Right lobe of liver (tissue), 6 donors: ENCODE data around the gene NEMP2. TPM values are rescaled to one million over a fixed set of nuclear protein-coding genes. Genes with fewer than 3 reads are reported as not detected.

Experiments used
- ATAC-seq, 4 donors: fragments of 200-7000 bp; cut with Tn5 transposase; one replicate each; pipeline ENCODE4 v1.9.1; 2020; ENCODE audit warnings: mild to moderate bottlenecking in 4 of 4, moderate library complexity in 4 of 4
- DNase-seq, 3 donors: peaks; one replicate each; pipeline ENCODE4 v3.0.0-alpha.2; 2020
- H3K27ac ChIP-seq, 3 donors: fragments of 200-600 bp; one replicate each; pipeline ENCODE4 v1.8.0; 2022
- H3K27me3 ChIP-seq, 2 donors: fragments of 200-600 bp; one replicate each; pipeline ENCODE4 v1.8.0; 2022
- H3K36me3 ChIP-seq, 4 donors: fragments of 200-600 bp; sonication (generic) in 1 of 4; one replicate each; pipeline versions ENCODE4 v1.5.1 to v1.8.0; 2017 to 2022; ENCODE audit warnings: control low read depth in 1 of 4
- H3K4me1 ChIP-seq, 4 donors: fragments of 200-600 bp; sonication (generic) in 1 of 4; one replicate each; pipeline versions ENCODE4 v1.5.1 to v1.8.0; 2017 to 2022; ENCODE audit warnings: control low read depth in 1 of 4
- H3K4me3 ChIP-seq, 3 donors: fragments of 200-600 bp; one replicate each; pipeline ENCODE4 v1.8.0; 2022
- H3K9me3 ChIP-seq, 4 donors: fragments of 200-600 bp; sonication (generic) in 1 of 4; one replicate each; pipeline versions ENCODE4 v1.5.1 to v1.8.0; 2017 to 2022; ENCODE audit warnings: control low read depth in 1 of 4
- CTCF ChIP-seq, 4 donors: fragments of 200-600 bp in 3 of 4; fragments of 450-650 bp in 1 of 4; IDR thresholded peaks; one replicate each; pipeline versions ENCODE4 v1.5.1 to v1.8.0; 2016 to 2022; ENCODE audit warnings: antibody characterized with exemption in 4 of 4, mild to moderate bottlenecking in 2 of 4
- POLR2A ChIP-seq: fragments of 450-650 bp; IDR thresholded peaks from one replicate; pipeline ENCODE4 v1.6.1; 2017; ENCODE audit warnings: antibody characterized with exemption, mild to moderate bottlenecking
- WGBS: methylation state at CpG from one replicate; pipeline ENCODE4 v1.1.6; 2018; ENCODE audit warnings: low coverage, low lambda C conversion rate; ENCODE audit not compliant: insufficient coverage; ENCODE audit errors: missing lambda C conversion rate; 5-methylcytosine and 5-hydroxymethylcytosine counted together
- intact Hi-C, 2 donors: fragments of 100-400 bp; cut with DNase I; formaldehyde crosslinking; loops; one replicate each; pipeline versions ENCODE4 v1.11.2 to v1.14.1; 2022
- total RNA-seq, 6 experiments: library from RNA; depleted of rRNA in 2 of 6; stranded (reverse); fragments of >200 nt in 2 of 6; fragmentation: NEBNext Ultra II Directional in 3 of 6; extraction: Animal tissue kit (Norgen Biotek cat#: 25700) in 3 of 6; gene quantifications; one replicate each; pipeline versions ENCODE4 v1.1.0 to v1.2.4, GENCODE V29; 2016 to 2023
- donor health status: DM: no; HTN: yes; CAD: no.
- donor health status: DM: no; HTN: no; CAD: no.
- donor health status: DM: no; HTN: no; CAD: no.
- donor health status: DM: no; HTN: yes; CAD: no.
- donor health status: DM: no; HTN: yes; CAD: no.

The NEMP2 gene
- total RNA-seq, 6 experiments from 2014 or later: 2.0 to 4.1 (median 2.7) TPM

- no peaks in the 10 kb centered on the region for H3K9me3 ChIP-seq
- no peak for ATAC-seq
Observed at GRCh38 chr2:190506666-190507065, 27.9 kb downstream of the NEMP2 start.

GRCh38 chr2:190505696-190506095 is 28.8 kb downstream of the NEMP2 start:
- no peak overlapping the region for H3K4me3 ChIP-seq
- no peaks in the 10 kb centered on the region for H3K9me3 ChIP-seq
- no peaks in the 10 kb centered on the region for H3K4me1 ChIP-seq
- intact Hi-C loops: loop anchor here in 1 of 2 donors (10.0 kb wide), 1 partner anchor 121 kb away; no protein-coding TSS in a partner anchor
- WGBS: 80% methylated on average over 1 of the region's 1 CpG
- TF ChIP-seq POLR2A (no peak), CTCF (IDR thresholded peaks at IDR 0.05) (no peak)
- no peak for DNase-seq
- no peak for ATAC-seq
- no peak overlapping the region for H3K27ac ChIP-seq
- H3K36me3 ChIP-seq: no peaks in the 10 kb centered on the region
- no peaks in the 10 kb centered on the region for H3K27me3 ChIP-seq

More at GRCh38 chr2:190506666-190507065, 27.9 kb downstream of the NEMP2 start:
- H3K36me3 ChIP-seq: no peaks in the 10 kb centered on the region
- intact Hi-C loops: loop anchor here in 1 of 2 donors (10.0 kb wide), 1 partner anchor 122 kb away; no protein-coding TSS in a partner anchor
- H3K4me1 ChIP-seq: no peaks in the 10 kb centered on the region
- TF ChIP-seq CTCF (IDR thresholded peaks at IDR 0.05): no peak
- H3K27ac ChIP-seq: no peak overlapping the region
- 61% methylated on average over 2 of the region's 2 CpGs for WGBS
- H3K27me3 ChIP-seq: no peaks in the 10 kb centered on the region
- H3K4me3 ChIP-seq: no peak overlapping the region
- DNase-seq: no peak

- H3K4me3 ChIP-seq: no peak overlapping the region
- 94% methylated on average over 3 of the region's 3 CpGs for WGBS
- ATAC-seq: no peak
- H3K27ac ChIP-seq: no peak overlapping the region
- TF ChIP-seq POLR2A: no peak
- no peak for TF ChIP-seq CTCF (IDR thresholded peaks at IDR 0.05)
- intact Hi-C loops: loop anchor here in 1 of 2 donors (10.0 kb wide), 1 partner anchor 120 kb away; no protein-coding TSS in a partner anchor
- no peak for DNase-seq
- H3K27me3 ChIP-seq: no peaks in the 10 kb centered on the region
- H3K9me3 ChIP-seq: no peaks in the 10 kb centered on the region
- H3K36me3 ChIP-seq: no peaks in the 10 kb centered on the region
- peaks cover 0 to 4% (median 1%) of the 10 kb centered on the region in 4 donors for H3K4me1 ChIP-seq
Observed at GRCh38 chr2:190504912-190505311, 29.6 kb downstream of the NEMP2 start.

GRCh38 chr2:190503088-190503487 is 31.4 kb downstream of the NEMP2 start:
- WGBS: 83% methylated on average over 3 of the region's 3 CpGs
- no peaks in the 10 kb centered on the region for H3K36me3 ChIP-seq
- peaks cover 0 to 8% (median 4%) of the 10 kb centered on the region in 4 donors for H3K4me1 ChIP-seq
- no peaks in the 10 kb centered on the region for H3K27me3 ChIP-seq
- no peak overlapping the region for H3K27ac ChIP-seq
- no peak overlapping the region for H3K4me3 ChIP-seq
- H3K9me3 ChIP-seq: no peaks in the 10 kb centered on the region
- intact Hi-C loops: loop anchor here in 1 of 2 donors (10.0 kb wide), 1 partner anchor 118 kb away; no protein-coding TSS in a partner anchor
- TF ChIP-seq POLR2A: no peak
- no peak for TF ChIP-seq CTCF (IDR thresholded peaks at IDR 0.05)
- DNase-seq (no peak), ATAC-seq (no peak)
